DMS53 treated with DMSO at 0.1 percent for 48 hours (cell line): ENCODE results near the gene PAXIP1.

Experiments used
- DNase-seq: peaks from one replicate; lab custom pipeline; 2025; ENCODE audit not compliant: unreplicated experiment; lab: John Stamatoyannopoulos, UW

Gene PAXIP1

GRCh38 chr7:154996101-154996500 is 6.8 kb downstream of the PAXIP1 start:
- no peak for DNase-seq

DNA sequence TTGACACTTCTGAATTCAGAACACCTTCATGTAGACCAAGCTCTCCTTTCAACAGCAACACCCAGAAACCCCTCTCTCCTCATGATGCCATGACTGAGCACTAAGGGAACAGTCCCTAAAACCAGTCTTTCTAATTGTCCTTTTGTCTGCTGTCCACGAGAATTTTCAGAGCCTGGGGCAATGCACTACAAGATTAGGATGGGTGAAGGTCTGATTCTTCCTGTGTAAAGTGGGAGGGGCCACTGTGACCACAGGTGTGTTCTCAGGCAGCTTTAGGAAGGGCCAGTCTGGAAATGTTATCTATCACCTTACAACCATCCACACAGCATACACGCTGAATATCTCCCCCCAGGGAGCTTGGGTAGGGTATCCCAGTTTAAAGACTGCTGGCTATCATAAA is 7.9 kb downstream of the PAXIP1 start:
- no peak for DNase-seq

- no peak for DNase-seq
Measured at GRCh38 chr7:154990964-154991540, 11.9 kb downstream of the PAXIP1 start.

- no peak for DNase-seq
Measured at GRCh38 chr7:154987571-154987970, 15.4 kb downstream of the PAXIP1 start.

GRCh38 chr7:154986200-154986945 is 16.6 kb downstream of the PAXIP1 start:
- no peak for DNase-seq

- no peak for DNase-seq
Measured at GRCh38 chr7:154985230-154985629, 17.7 kb downstream of the PAXIP1 start.

- DNase-seq = no peak
Measured at GRCh38 chr7:154984601-154985188, 18.2 kb downstream of the PAXIP1 start.

DNA sequence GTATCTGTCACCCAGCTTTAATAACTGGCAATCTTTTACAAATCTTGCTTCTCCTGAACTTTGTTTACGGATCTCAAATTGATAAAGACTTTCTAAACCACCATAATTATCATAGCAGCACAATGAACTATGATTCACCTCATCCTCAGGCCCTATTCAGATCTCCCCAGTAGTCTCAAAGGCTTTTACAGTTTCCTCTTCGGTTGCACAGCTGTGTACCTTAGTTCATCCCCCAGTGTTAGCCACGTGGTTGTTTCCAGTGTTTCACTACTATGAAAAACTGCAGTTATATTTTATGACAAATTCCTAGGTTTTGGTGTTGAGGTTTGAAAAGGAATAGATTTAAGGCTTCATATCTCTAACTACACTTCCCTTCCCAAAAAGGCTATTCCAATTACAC is 24.9 kb downstream of the PAXIP1 start:
- no peak for DNase-seq

- no peak for DNase-seq
Measured at GRCh38 chr7:154977250-154977649, 25.7 kb downstream of the PAXIP1 start.

DNA sequence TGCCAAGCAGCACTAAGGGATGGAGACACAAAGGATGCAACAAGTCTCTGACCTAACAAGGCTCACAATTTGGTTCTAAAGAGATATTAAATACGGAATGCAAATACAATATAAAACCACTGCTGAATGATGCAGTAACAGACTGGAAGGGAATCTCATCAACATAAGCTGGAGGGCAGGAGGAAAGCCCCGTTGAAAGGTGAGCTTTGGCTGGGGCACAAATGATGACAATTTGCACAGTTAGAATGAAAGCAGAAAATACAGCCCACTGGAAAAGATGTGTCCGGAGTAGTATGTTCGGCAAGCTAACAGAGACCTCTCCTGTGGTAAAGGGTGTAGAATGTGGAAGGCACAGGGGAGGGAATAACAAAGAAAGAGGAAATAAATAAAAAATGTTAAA is 26.1 kb downstream of the PAXIP1 start:
- no peak for DNase-seq

DNA sequence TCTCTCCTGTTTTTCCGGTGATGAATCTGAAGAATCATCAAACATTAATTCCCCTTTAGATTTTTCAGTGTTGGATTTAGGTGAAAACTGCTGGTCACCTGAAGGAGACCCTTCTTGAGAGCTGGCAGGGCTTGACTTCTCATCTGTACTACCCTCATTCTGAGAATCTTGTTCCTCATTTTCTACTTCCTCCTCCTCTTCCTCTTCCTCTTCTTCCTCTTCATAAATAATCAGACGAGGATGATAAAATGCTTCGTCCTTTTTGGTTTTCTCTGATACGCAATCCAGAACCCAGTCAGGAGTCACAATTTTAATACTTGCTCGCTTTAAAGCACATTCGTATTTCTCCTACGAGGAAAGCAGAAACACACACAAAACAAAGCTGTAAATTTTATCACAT is 26.9 kb downstream of the PAXIP1 start:
- DNase-seq = no peak

GRCh38 chr7:154973381-154973780 is 29.5 kb downstream of the PAXIP1 start:
- DNase-seq = no peak

DNA sequence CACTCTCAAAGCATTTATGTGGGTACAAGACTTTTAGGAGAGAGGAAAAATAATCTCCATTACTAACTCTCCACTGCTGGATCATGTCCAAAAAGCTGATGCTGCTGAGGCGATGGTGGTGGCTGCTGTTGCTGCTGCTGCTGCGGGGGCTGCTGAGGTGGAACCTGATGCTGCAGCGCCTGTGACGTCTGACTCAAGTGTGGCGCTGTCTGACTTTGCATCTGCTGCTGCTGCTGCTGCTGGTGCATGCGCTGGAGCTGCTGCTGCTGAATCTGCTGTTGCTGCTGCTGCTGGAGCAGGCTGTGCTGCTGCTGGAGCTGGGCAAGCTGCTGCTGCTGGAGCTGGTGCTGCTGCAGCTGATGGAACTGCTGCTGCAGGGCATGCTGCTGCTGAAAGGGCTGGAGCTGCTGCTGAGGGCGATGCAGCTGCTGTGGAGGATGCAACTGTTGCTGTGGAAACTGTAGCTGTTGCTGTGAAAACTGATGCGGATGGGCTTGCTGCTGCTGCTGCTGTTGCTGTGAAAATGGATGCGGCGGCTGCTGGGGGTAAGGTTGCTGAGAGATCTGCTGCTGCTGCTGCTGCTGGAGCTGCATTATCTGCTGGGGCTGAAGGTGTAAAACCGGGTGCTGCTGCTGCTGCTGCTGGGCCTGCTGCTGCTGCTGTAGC is 34.5 kb downstream of the PAXIP1 start:
- no peak for DNase-seq

GRCh38 chr7:154967401-154967955 is 35.4 kb downstream of the PAXIP1 start:
- no peak for DNase-seq

DNA sequence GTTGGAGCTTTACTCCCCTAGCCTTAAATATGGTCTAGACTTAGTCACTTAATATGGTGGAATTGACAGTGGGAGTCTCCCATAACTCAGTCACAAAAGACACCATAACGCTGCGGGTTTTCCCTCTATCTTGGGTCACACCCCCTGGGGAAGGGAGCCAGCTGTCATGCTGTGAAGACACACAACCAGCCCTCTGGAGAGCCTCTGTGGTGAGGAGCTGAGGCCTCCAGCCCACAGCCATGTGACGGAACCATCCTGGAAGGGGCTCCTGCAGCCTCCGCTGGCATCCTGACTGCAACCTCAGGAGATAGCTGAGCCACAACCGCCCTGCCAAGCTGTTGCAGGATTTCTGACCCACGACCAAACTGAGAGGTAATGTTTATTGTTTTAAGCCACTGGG is 37.9 kb downstream of the PAXIP1 start:
- DNase-seq = no peak

GRCh38 chr7:154960063-154960790 is 42.7 kb downstream of the PAXIP1 start:
- no peak for DNase-seq

GRCh38 chr7:154956427-154956826 is 46.5 kb downstream of the PAXIP1 start:
- no peak for DNase-seq

DNA sequence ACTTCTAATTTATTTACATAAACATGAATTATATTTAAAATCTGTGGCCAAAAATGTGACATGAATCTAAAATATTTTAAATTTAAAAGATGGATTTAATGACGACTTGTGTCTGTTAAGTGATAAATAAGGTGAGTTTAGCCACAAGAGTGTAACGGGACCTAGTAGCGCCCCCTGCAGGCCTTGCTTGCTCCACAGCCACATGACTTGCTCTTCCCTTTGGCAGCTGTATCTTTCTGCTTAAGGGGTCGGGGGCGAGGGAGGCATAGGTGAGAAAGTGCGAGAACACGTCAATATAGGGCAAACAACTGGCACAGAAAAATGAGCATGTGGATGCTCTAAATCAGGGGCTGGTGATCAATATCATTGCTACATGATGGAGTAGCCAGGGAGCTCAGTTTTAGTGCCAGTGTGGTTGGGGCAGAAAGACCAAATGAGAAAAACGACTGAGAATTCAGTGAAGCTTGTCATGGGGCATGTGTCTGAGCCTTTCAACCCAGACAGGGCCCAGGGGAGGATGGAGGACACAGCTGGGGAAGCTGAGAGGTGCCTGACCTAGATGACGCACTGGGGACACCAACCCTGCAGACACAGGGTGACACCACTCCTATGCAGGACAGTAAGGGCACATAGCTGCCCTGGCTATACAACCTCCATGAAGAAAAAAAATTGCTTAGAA is 49.8 kb downstream of the PAXIP1 start:
- DNase-seq = peak; percentile 2

- DNase-seq = no peak
Measured at GRCh38 chr7:154950960-154951359, 52.0 kb downstream of the PAXIP1 start.

GRCh38 chr7:154947604-154948003 is 55.3 kb downstream of the PAXIP1 start:
- DNase-seq = no peak
